ENCODE measurements around the gene LTBR.

LTBR gene

DNA sequence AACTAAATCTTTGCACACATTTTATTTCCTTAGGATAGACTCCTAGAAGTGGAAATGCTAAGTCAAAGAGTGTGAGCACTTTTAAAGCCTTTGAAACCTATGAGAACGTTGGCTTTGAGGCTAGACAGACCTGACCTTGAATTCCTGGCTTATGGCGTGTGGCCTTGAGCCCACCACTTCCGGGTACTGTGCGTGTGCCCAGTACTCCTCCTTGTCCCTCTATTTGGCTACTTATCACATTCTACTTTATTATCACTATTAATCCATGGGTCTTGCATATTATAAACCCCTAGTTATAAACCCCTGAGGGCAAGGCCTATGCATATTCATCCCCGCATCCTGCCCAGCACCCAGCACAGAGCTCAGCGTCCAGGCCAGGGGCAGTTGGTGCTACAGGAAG is 34.8 kb downstream of the LTBR start:
- no peak overlapping the region for H3K4me3 ChIP-seq (ENCODE audit: low read depth, low read length)
- TF ChIP-seq, protein P1, sequence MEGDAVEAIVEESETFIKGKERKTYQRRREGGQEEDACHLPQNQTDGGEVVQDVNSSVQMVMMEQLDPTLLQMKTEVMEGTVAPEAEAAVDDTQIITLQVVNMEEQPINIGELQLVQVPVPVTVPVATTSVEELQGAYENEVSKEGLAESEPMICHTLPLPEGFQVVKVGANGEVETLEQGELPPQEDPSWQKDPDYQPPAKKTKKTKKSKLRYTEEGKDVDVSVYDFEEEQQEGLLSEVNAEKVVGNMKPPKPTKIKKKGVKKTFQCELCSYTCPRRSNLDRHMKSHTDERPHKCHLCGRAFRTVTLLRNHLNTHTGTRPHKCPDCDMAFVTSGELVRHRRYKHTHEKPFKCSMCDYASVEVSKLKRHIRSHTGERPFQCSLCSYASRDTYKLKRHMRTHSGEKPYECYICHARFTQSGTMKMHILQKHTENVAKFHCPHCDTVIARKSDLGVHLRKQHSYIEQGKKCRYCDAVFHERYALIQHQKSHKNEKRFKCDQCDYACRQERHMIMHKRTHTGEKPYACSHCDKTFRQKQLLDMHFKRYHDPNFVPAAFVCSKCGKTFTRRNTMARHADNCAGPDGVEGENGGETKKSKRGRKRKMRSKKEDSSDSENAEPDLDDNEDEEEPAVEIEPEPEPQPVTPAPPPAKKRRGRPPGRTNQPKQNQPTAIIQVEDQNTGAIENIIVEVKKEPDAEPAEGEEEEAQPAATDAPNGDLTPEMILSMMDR (IDR thresholded peaks at IDR 0.05; ENCODE audit: low read depth, low read length, missing control alignments), result no peak
- no peak for DNase-seq (ENCODE audit: low read depth)

DNA sequence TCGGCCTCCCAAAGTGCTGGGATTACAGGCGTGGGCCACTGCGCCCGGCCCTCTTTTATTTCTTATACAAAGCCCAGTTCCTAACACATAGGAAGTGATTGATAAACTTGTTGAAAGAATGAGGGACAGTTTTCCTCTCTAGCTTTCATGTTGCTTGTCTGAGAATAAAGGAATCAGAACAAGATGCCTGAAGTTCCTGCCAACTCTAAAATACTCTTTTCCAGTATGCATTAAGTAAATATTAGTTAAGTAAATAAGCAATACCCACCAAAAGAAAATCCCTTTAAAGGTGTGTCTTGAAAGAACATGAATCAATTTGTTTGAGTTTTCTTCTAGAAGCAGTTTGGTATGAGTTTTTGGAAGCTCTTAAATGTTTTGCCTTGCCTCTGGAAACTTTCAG is 36.4 kb downstream of the LTBR start:
- TF ChIP-seq, protein P1 (IDR thresholded peaks at IDR 0.05; ENCODE audit: low read depth, low read length, missing control alignments), result no peak
- no peak for DNase-seq (ENCODE audit: low read depth)
- H3K4me3 ChIP-seq (ENCODE audit: low read depth, low read length), result no peak overlapping the region

DNA sequence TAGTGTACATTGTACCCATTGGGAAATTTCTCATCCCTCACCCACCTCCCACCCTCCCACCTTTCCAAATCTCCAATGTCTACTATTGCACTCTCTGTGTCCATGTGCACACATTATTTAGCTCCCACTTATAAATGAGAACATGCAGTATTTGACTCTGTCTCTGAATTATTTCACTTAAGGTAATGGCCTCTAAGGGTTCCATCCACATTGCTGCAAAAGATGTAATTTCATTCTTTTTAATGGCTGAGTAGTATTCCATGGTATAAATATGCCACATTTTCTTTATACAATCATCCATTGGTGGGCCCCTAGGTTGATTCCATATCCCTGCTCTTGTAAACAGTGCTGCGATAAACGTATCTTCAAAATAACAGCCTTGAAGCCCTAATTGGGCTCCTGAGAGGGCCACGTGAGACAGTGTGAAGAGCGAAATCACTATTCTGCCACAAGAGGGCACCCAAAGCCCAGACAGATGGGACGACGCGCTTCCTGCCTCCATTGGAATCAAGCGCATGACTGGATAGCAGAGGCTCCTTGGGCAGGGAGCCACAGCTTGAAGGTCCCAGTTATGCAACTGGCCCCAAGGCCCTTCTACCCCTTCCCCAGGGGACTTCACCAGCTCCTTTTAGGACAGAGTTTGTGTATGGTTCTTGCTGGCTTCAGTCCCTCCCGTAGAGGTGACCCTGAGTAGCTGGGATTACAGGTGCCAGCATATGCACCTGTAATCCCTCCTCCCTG is 39.5 kb downstream of the LTBR start:
- TF ChIP-seq, protein P1 (IDR thresholded peaks at IDR 0.05; ENCODE audit: low read depth, low read length, missing control alignments), result peak; percentile 76
- H3K4me3 ChIP-seq (ENCODE audit: low read depth, low read length), result no peak overlapping the region
- peak; percentile 79 for DNase-seq (ENCODE audit: low read depth)

DNA sequence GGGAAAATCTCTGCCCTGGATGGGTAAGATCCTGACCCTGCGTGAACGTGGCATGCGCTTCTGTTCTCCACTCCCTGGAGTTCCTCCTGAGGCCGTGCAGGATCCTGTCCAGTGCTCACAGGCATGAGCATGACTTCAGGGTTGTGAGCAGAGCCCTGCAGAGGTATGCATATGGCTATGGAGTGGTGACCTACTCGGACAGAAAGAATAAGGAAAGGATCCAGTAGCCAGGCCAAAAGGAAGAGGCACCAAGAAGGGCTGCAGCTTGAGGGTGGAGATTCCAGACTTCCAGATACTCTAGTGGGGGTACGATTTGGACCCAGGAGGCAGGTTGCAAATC is 40.0 kb downstream of the LTBR start:
- no peak overlapping the region for H3K4me3 ChIP-seq (ENCODE audit: low read depth, low read length)
- TF ChIP-seq, protein P1 (IDR thresholded peaks at IDR 0.05; ENCODE audit: low read depth, low read length, missing control alignments), result no peak
- no peak for DNase-seq (ENCODE audit: low read depth)

DNA sequence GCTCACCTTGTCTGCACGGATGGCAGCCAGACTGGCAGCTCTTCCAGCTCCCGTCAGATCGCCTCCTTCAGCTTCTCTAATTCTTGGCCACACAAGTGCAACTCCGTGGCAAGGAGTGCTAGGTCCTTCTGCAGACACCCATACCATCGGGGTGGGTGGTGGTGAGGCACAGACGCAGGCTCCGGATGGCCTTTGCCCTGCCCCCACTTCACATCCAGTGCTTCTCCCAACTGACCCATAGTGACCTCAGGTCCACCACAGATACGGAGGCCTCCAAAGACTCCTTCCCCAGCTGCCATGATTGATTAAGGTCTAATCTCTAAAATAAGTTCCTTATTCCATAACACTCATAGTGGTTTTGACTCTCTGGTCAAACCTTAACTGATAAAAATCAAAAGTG is 40.9 kb downstream of the LTBR start:
- TF ChIP-seq, protein P1 (IDR thresholded peaks at IDR 0.05; ENCODE audit: low read depth, low read length, missing control alignments), result no peak
- DNase-seq (ENCODE audit: low read depth), result no peak
- H3K4me3 ChIP-seq (ENCODE audit: low read depth, low read length), result no peak overlapping the region

DNA sequence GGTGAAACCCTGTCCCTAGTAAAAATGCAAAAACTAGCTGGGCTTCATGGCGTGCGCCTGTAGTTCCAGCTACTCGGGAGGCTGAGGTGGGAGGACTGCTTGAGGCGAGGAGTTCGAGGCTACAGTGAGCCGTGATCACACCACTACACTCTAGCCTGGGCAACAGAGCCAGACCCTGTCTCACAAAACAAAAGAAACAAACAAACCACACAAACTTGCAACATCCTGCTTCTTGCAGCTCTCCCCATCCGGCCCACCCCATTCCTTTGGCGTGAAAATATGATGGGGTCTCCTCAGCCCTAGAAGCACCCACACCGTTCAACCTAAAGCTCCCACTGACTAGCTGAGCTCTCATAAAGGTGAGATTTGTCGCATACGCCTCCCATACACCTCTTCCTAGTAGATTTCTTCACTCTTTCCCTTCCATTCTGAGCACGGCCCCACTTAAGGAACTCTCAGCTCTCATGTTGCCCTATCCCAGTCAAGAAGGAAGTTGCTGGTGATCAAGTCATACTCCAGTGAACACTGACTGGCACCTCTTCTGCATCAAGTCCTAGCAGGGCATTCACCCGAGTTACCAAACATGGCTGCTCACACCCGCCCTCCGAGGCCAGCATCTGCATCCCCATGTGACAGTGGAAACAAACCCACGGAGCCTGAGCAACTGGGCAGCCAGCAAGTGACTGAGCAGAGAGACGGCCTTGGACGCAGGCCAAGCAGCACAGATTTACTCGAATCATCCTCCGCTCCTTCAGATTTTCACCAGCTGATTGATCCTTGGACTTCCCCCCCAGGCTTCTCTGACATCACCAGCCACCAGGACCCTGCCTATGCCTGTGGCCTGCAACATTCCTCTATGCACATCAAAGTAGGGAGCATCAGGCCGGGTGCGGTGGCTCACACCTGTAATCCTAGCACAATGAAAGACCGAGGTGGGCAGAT is 41.9 kb downstream of the LTBR start:
- DNase-seq (ENCODE audit: low read depth), result no peak
- peak overlapping the region; percentile 1; the same call in 1 of the 2 replicates for H3K4me3 ChIP-seq (ENCODE audit: low read depth, low read length)
- TF ChIP-seq, protein P1 (IDR thresholded peaks at IDR 0.05; ENCODE audit: low read depth, low read length, missing control alignments), result no peak

Data from GM12864 (cell line).